HG02763 (cell line): ENCODE results near the gene FUNDC2.

Source experiments
- ATAC-seq: cut with Tn5 transposase; IDR thresholded peaks from one replicate; pipeline ENCODE4 v1.9.1; 2021; ENCODE audit warnings: mild to moderate bottlenecking, moderate library complexity; ENCODE audit not compliant: unreplicated experiment

FUNDC2 gene

DNA sequence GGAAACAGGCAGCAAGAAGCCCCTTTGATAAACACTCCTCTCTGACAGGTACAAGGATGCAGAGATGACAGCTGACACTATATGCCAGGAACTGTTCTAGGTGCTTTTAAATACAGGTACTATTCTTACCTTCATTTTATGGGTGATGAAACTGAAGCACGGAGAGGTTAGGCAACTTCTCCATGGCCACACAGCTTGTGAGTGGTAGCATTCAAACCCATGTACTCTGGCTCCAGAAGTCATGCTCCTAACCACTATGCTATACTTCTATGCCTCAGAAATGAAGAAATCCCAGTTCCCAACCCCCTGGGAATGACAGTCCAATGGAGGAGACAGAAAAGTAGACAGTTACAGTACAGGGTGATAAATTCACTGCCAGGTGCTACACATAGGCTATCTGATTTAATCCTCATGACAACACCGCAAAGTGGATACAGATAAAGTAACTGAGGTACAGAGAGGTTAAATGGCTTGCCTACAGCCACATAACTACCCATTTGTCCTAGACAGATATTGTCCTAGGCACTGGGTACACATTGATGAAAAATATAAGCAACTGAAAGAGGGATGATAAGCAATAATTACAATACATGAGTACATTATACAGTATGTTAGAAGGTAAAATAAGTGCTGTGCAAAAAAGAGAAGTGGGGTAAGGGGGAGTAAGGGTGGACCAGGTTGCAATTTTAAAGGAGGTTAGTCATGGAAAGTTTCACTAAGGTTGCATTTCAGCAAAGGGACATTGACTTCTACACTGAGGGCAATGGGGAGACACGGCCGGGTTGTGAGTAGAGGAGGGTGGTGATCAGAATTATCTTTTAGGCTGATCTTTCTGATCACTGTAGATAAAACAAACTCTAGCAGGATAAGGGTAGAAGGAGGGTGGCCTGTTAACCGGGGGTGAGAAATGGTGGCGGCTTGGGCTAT, 2.5 kb upstream of the FUNDC2 start:
- ATAC-seq, result no peak

DNA sequence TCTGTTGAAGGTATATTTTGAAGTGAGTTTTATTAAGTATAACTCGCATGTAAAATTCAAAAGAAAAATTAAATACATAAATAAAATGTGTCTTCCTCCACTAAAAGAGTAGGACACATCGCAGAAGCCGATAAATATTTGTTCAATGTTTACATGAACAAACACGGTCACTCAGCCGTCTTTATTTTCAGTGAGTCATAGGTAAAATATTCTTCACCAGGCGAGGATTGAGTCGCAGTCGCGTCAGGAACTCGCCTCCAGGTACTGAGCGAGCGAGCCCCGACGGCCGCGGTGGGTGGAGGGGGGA, 271 bp upstream of the FUNDC2 start:
- no peak for ATAC-seq

DNA sequence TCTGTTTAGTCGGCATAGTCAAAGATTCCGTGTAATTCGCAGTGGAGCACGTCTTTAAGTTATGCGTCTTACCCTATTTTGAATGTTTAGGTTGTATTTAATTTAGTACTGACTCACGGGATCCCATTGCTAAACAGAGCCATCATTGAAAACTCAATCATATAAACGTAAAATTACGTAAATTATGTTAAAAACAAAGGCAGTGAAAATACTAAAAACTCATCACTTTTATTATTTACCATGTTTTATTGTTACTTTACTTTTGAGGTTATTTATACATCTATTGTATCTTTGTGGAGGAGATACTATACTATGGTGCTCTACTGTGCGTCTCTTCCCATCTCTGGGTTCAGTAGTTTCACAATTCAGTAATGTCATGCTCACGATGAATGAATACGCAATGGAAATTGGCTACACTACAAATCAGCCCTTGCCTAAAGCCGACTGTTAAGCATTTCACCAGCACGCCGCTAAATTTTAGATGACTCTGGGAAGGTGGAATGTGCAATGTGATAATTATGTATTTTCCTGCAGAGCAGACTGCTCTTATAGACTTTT, 944 bp downstream of the FUNDC2 start:
- no peak for ATAC-seq

DNA sequence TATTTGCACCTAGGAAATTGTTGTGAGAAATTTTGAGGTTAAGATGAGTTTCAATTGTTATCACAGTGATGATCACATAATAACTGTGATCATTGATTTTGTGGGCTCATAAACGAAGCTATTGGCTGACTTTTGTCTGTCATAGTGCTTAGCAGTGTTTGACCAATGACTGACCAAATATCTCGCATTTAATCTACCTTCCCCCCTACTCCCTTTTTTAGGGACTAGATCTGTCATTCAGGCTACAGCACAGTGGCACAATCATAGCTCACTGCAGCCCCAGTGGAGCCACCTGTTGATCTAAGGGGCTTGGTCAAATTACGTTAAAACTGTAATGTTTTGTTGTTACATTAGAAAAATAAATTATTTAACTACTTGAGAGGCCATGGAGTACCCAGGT, 1.5 kb downstream of the FUNDC2 start:
- ATAC-seq, result no peak

DNA sequence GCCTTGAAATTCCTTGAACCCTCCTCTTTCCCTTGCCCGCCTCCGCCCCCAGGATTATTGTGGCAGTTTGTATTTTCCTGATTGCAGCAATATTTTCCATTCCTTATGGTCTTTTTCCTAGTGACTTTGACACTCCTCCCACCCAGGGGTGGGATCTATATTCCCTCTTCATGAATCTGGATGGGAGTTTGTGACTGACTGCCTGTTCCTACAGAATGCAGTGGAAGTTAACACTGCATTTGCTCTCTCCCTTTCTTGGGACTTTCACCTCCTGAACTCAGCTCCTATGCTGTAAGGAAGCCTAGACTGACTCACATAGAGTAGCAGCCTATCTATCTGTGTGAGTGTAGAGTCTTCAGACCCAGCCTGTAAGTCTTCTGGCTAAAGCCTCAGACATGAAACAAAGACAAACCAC, 2.2 kb downstream of the FUNDC2 start:
- ATAC-seq, result no peak

DNA sequence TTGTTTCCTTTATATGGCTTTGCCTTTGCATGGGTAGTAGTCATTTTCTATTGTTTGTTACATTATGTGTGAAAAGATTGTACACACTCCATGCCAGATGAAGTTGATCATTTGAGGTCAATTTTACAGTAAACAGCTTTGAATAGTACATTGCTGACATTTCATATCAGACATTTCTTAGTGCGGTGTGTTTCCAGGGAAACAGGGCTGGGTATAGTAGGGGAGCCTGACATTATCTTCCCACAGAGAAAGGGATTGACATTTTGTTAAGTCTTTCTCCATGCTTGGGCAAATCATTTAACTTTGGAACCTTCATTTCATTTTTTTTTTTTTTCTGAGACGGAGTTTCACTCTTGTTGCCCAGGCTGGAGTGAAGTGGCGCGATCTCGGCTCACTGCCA, 5.0 kb downstream of the FUNDC2 start:
- no peak for ATAC-seq

DNA sequence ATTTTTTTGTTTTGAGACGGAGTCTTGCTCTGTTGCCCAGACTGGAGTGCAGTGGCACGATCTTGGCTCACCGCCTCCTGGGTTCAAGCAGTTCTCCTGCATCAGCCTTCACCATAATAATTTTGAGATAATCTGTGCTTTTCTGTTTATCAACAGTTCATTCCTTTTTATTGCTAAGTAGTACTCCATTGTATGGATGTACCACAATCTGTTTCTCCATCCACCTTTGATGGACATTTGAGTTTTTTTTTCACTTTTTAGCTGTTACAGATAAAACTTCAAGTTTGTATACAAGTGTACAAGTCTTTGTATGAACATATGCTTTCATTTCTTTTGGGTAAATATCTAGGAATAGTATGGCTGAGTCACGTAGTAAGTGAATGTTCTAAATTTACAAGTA, 9.0 kb downstream of the FUNDC2 start:
- no peak for ATAC-seq

DNA sequence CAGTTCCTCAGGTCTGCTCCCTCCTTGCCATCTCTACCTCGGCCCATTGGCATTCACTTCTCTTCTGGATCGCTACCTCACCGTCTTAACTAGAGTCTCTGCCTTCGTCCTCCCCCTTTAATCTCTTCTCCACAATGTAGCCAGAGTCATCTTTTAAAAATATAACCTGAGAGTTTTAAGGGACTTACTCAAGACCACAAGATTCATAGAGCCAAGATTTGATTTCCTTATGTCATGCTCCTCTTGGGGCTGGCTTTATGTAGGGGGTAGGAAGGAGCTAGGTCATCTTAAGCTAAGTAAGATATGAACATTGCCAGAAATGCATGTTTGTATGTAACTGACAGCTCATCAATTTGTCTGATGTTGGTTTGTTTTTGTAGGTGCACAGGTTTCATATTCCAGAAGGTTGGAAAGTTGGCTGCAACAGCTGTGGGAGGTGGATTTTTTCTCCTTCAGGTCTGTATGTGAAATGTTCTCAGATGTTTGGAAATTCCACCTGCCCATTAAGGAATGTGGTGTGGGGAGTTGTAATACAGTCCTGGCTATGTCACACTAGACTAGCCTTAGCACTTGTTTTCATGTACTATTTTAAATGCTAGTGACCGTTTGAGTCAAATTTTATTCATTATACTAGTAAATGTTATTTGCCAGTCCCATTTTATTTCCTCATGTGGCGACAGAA, 19.6 kb downstream of the FUNDC2 start:
- no peak for ATAC-seq

DNA sequence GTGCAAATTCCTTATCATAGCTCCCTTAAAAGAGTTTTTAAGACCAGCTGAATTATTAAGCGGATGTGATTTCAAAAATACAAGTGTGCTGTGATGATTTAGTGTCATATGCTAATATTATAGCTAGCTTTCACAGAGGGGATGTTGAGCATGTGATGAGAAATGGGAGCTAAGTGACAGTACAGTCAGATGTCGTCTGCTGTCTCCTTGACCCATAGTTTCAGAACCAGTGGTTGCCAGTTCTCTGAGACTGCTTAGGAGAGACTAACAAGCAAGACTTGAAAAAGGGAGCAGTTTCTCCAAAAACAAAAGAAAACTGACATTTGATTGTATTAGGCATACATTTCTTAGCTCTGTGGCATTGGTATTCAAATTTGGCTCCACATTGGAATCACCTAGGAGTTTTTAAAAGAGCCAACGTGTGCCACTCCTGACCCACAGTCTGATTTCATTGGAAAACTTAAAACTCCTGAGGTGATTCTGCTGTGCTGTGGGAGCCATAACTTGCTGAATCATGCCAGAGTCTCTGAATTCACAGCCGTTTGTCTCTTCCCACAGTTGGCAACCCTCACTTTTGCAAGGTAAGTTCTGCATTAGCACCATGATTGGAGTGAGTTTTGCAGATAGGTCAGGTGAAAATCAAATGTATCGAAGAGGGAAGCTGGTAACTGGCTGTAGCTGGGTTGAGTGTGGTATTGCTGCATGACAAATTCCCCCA, 20.3 kb downstream of the FUNDC2 start:
- no peak for ATAC-seq

DNA sequence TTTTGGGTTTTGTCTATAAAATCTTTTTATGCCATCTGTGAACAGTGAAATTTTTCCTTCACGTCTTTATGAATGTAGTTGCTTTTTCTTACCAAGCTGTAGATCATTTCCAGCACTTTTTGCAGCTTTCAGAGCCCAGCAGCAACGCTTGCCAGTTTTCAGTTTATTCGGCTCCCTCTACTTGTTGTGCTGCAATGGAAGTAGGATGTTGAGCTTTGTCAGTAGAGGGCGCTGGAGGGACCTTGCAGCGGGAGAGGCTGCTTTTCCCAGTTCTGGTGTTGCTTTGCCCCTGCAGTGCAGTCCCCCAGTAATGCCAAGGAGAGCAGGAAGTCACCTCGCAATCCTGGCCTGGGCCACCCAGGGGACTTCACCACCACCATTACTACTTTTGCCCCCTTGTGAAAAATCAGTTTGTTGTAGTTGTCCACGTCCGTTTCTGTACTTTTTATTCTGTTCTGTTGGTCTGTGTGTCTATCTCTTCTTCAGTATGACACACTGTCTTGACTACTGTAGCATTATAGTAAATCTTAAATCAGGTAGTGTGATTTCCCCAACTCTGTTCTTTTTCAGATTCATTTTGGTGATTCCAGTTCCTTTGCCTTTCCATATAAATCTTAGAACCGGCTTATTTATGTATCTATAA, 22.5 kb downstream of the FUNDC2 start:
- no peak for ATAC-seq

DNA sequence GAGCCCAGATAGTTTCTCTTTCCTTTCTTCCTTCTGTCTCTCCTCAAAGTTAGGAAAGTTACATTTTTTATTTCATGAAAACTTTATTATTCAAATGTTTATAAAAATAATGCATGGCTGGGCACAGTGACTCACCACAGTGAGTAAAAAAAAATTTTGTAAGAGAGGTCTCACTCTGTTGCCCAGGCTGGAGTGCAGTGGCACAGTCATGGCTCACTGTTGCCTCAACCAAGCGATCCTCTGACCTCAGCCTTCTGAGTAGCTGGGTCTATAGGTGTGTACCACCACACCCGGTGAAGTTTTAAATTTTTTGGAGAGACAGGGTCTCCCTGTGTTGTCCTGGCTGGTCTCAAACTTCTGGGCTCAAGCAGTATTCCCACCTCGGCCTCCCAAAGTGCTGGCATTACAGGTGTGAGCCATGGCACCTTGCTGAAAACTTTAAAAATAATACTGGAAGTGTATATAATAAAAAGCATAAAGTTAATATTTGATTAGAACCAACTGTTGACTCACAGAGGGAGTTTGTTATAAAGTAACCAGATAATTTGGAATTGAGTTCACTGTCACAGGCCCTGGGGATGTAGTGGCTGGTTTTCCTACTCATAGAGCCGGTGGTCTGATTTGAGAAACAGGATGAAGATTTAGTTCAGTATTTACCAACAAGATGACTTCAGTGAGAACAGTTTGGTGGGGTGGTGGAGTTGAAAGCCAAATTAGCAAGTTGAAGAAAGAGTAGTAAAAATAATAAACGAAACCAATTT, 26.3 kb downstream of the FUNDC2 start:
- ATAC-seq, result no peak

DNA sequence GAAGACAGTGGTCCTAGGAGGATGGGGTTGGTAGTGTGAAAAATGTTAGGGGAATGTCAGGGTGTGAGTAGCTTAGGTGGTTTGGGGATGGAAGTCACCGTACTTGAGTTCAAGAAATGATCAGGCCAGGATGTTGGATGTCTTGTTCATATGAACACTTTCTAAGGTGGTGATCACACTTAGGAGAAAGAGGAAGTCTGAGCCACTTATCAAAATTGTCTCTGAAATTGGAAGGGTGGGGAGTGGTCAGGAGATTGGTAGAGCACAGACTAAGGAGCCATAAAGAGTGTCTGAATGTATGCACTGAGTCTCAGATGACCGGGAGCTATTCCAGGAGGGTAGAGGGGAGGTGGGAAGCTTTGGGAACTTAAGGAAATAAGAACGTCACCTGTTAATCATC, 27.0 kb downstream of the FUNDC2 start:
- no peak for ATAC-seq

DNA sequence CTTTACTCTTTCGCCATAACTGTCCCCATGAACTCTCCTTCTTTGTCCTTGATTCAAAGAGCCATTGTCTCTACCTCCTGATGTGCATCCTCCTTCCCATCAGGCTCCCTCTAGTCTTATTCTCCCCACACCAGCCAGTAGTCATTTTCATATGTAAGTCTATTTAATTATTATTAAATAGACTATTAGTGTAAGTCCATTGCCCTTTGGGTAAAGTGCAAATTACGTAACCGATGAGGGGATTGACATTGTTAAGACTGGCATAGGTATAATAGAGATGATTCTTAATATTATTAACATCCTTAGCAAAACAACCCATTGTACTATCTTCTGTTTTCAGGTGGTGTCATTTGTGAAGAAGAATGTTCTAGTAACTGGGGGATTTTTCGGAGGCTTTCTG, 27.6 kb downstream of the FUNDC2 start:
- ATAC-seq, result no peak

DNA sequence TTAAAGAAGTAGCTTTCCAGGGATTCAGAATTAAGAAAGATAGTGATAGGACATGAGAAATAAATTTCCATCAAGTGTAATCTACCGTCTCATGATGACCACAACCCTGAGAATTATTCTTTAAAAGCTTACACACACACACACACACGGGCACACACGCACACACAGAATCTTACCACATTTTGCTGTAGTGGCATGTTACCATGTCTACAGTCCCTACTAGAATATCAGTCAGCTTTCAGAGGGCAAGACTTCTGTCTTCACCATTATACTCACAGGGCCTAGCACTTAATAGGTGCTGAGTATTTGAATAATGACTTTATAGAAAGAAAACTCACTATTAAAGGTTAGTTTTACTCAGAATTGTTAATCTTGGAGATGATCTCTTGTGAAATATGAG, 28.9 kb downstream of the FUNDC2 start:
- no peak for ATAC-seq

DNA sequence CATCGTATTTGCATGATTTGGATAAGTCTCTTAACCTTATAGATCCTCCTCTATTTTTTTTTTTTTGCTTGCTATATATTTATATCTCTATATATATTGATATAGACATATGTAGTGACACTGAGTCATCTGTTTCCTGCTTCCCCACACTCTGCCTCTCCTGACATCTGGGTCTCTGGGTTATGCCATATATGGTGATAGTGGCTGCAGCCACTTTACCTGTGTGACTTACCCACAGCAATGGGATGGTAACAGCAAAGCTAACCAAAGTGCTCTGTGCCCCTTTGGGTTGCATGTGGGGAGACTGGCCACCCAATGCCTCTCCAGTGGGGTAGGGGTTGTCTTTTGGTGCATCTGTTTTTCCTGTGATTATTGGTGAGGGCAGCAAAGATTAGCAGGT, 29.8 kb downstream of the FUNDC2 start:
- ATAC-seq, result no peak

DNA sequence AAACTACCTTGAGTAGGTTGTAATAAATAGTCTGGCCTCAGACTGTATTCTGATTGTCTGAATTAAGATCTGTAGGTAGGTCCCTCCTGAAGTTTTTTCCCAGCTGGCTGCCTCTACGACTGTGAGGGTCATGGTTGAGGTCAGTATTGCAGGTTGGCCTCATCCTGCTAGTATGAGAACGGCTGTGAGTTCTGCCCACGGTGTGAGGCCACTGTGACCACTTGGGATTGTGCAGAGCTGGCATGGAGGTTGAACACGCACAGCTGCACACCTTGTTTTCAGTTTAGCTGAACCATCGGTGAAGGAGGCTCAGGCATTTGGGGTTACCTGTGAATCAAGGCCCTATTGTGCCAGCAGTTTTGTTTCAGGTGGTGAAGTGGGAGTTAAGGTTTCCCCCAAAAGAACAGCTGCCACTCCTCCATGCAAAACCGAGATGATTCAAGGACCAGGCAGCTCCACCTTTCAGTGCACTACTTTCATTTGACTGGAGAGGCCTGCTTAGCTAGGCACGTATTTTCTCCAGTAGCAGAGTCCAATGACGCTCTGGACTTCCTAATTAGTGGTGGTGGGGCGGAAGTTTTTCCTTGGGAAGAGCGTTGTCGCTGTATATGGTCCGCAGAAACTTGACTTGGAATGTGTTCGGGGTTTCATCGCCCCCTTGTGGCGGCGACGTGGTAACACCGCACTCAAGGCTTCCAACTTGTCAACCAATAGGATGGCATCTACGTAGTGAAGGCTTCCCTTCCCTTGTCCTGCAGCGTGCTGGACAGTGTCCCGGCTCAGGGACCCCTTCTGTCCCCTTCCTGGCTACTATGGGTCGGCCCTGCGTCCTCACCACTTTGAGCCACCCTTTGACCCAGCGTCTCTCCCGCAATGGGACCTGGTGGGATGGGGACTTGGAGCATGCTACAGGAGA, 30.5 kb downstream of the FUNDC2 start:
- peak; percentile 71 for ATAC-seq

DNA sequence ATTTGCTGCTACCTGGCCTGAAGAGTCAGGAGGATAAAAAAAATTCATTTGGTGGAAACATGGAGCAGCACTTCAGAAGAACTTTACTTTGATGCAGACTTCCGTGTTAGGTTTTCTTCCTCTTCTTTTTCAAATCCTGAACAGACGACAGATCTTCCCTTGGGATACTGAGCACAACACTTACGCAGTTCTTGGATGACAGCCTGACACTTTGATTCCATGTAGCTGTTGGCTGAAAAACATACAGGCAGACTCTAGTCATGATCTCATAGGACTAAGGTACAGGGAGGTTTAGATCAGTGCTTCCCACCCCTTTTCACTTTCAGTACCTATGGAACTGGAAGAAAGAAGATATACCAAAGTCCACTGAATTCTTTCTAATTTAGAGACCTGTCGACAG, 35.1 kb downstream of the FUNDC2 start:
- ATAC-seq, result no peak

DNA sequence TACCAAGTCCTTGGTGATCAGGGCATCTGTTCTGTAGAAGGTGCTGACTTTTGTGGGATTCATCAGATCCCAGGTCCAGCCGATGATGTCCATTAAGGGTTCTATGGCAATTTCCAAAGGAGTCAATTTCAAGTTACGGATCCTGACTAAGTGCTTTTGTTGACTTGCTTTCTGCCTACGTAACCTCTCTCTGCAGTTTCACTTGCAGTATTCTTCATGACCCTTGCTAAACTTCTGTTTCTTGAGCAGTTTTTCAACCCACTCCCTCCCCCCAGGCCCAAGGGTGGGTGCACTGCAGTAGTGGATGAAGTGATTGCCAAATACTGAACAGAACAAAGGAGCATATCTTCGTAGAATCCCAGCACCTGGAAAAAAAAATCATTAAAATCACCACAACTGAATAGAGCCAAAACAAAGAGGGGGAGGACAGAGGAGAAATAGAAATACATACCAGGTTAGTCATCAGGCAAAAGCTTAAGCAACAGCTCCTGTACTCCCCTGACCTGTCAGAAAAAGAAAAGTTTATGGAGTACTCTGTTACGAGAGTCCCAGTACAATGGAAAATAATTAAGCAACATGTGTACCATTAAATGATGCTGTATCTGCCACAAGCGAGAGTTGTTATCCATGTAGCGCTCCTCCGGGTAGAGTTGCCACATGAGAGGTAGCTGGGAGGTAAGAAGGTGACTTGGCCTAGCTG, 38.5 kb downstream of the FUNDC2 start:
- ATAC-seq, result no peak

DNA sequence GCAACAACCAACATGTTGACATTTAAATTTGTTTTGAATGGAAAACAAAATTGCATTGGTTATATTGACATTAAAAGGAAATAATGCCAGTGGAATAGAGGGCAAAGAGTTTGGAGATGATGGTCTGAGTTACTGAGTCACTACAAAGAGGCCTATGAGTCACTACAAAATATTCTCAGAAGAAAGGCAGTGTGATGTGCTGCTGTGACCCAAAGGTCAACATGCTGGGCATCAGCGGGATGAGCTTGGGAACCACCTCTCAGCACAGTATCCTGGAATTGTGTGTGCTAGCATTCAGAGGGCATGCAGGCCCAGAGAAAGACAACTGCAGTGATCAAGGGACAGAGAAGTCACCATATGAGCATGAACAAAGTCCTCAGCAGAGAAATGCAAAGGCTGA, 41.5 kb downstream of the FUNDC2 start:
- ATAC-seq, result no peak
